HEK293 (cell line): ENCODE data around the gene CASKIN1.

ENCODE experiments used
- BCL11A ChIP-seq: fragments of 450-650 bp; formaldehyde crosslinking; IDR thresholded peaks from 2 replicates; pipeline ENCODE4 v1.5.1; 2016; ENCODE audit warnings: low read depth, missing biosample characterization, missing genetic modification characterization
- GFI1B ChIP-seq: fragments of 450-650 bp; formaldehyde crosslinking; IDR thresholded peaks from 2 replicates; pipeline ENCODE4 v1.5.1; 2016; ENCODE audit warnings: missing biosample characterization, missing genetic modification characterization
- GLI2 ChIP-seq: fragments of 450-650 bp; formaldehyde crosslinking; IDR thresholded peaks from 2 replicates; pipeline ENCODE4; 2017; ENCODE audit warnings: missing biosample characterization, missing genetic modification characterization, low read depth, borderline replicate concordance
- GLIS2 ChIP-seq: fragments of 450-650 bp; formaldehyde crosslinking; IDR thresholded peaks from 2 replicates; pipeline ENCODE4 v1.5.1; 2016; ENCODE audit warnings: missing biosample characterization, missing genetic modification characterization
- KLF1 ChIP-seq: fragments of 450-650 bp; formaldehyde crosslinking; IDR thresholded peaks from 2 replicates; pipeline ENCODE4 v1.5.1; 2016; ENCODE audit warnings: missing biosample characterization, missing genetic modification characterization
- KLF7 ChIP-seq: fragments of 450-650 bp; formaldehyde crosslinking; IDR thresholded peaks from 2 replicates; pipeline ENCODE4 v1.5.1; 2016; ENCODE audit warnings: missing biosample characterization, missing genetic modification characterization, borderline replicate concordance
- MEIS1 ChIP-seq: sonication (generic); formaldehyde crosslinking; IDR thresholded peaks from 2 replicates; pipeline ENCODE4 v1.8.1; 2022; ENCODE audit warnings: missing genetic modification reagents, mild to moderate bottlenecking, borderline replicate concordance
- SCRT1 ChIP-seq: fragments of 450-650 bp; formaldehyde crosslinking; IDR thresholded peaks from 2 replicates; pipeline ENCODE4 v1.5.1; 2016; ENCODE audit warnings: missing biosample characterization, missing genetic modification characterization, borderline replicate concordance
- SETDB1 ChIP-seq: IDR thresholded peaks from one replicate; pipeline ENCODE4 v1.6.1; 2017; ENCODE audit warnings: mild to moderate bottlenecking, low read length, moderate library complexity, mixed read lengths; ENCODE audit not compliant: insufficient read length
- SP2 ChIP-seq: fragments of 450-650 bp; formaldehyde crosslinking; IDR thresholded peaks from 2 replicates; pipeline ENCODE4 v1.5.1; 2016; ENCODE audit warnings: missing biosample characterization, missing genetic modification characterization
- SP3 ChIP-seq: fragments of 450-650 bp; formaldehyde crosslinking; IDR thresholded peaks from 2 replicates; pipeline ENCODE4 v1.5.1; 2016; ENCODE audit warnings: missing biosample characterization, missing genetic modification characterization
- TCF7L2 ChIP-seq: IDR thresholded peaks from 2 replicates; pipeline ENCODE4 v1.6.1; 2011; ENCODE audit warnings: low read depth, mild to moderate bottlenecking, inconsistent platforms, low read length, moderate library complexity, borderline replicate concordance
- ZBTB20 ChIP-seq: fragments of 450-650 bp; formaldehyde crosslinking; IDR thresholded peaks from 2 replicates; pipeline ENCODE4 v1.5.1; 2016; ENCODE audit warnings: missing biosample characterization, missing genetic modification characterization
- ZIC2 ChIP-seq: fragments of 450-650 bp; formaldehyde crosslinking; IDR thresholded peaks from 2 replicates; pipeline ENCODE4 v1.5.1; 2016; ENCODE audit warnings: missing biosample characterization, missing genetic modification characterization
- ZNF10 ChIP-seq: fragments of 450-650 bp; formaldehyde crosslinking; IDR thresholded peaks from 2 replicates; pipeline ENCODE4 v1.5.1; 2017; ENCODE audit warnings: missing biosample characterization, missing genetic modification characterization
- ZNF114 ChIP-seq: fragments of 450-650 bp; formaldehyde crosslinking; IDR thresholded peaks from 2 replicates; pipeline ENCODE4 v1.5.0; 2017; ENCODE audit warnings: missing biosample characterization, missing genetic modification characterization
- ZNF140 ChIP-seq: fragments of 450-650 bp; formaldehyde crosslinking; IDR thresholded peaks from 2 replicates; pipeline ENCODE4 v1.5.1; 2016; ENCODE audit warnings: missing biosample characterization, missing genetic modification characterization
- ZNF146 ChIP-seq: fragments of 450-650 bp; formaldehyde crosslinking; IDR thresholded peaks from 2 replicates; pipeline ENCODE4 v1.5.1; 2016; ENCODE audit warnings: missing biosample characterization, missing genetic modification characterization
- ZNF175 ChIP-seq: fragments of 450-650 bp; formaldehyde crosslinking; IDR thresholded peaks from 2 replicates; pipeline ENCODE4 v1.5.1; 2016; ENCODE audit warnings: missing biosample characterization, missing genetic modification characterization
- ZNF23 ChIP-seq: fragments of 450-650 bp; formaldehyde crosslinking; IDR thresholded peaks from 2 replicates; pipeline ENCODE4 v1.5.1; 2016; ENCODE audit warnings: missing biosample characterization, missing genetic modification characterization, borderline replicate concordance
- ZNF366 ChIP-seq: fragments of 450-650 bp; formaldehyde crosslinking; conservative IDR thresholded peaks from 2 replicates; pipeline ENCODE4 v1.5.1; 2016; ENCODE audit warnings: missing biosample characterization, missing genetic modification characterization
- ZNF423 ChIP-seq: fragments of 450-650 bp; formaldehyde crosslinking; IDR thresholded peaks from 2 replicates; pipeline ENCODE4 v1.5.1; 2016; ENCODE audit warnings: missing biosample characterization, missing genetic modification characterization
- ZNF548 ChIP-seq: fragments of 450-650 bp; formaldehyde crosslinking; IDR thresholded peaks from 2 replicates; pipeline ENCODE4 v1.5.1; 2016; ENCODE audit warnings: missing biosample characterization, missing genetic modification characterization
- ZNF549 ChIP-seq: fragments of 450-650 bp; IDR thresholded peaks from 2 replicates; pipeline ENCODE4 v1.5.1; 2018; ENCODE audit warnings: missing biosample characterization, missing genetic modification characterization, mild to moderate bottlenecking, inconsistent platforms, moderate library complexity
- ZNF561 ChIP-seq: fragments of 450-650 bp; IDR thresholded peaks from 2 replicates; pipeline ENCODE4 v1.5.1; 2018; ENCODE audit warnings: missing biosample characterization, missing genetic modification characterization, borderline replicate concordance
- ZNF624 ChIP-seq: fragments of 450-650 bp; formaldehyde crosslinking; IDR thresholded peaks from 2 replicates; pipeline ENCODE4 v1.5.1; 2017; ENCODE audit warnings: missing biosample characterization, missing genetic modification characterization
- ZNF654 ChIP-seq: fragments of 450-650 bp; formaldehyde crosslinking; IDR thresholded peaks from 2 replicates; pipeline ENCODE4 v1.5.1; 2016; ENCODE audit warnings: low read depth, missing biosample characterization, missing genetic modification characterization
- ZNF670 ChIP-seq: fragments of 450-650 bp; formaldehyde crosslinking; IDR thresholded peaks from 2 replicates; pipeline ENCODE4 v1.5.1; 2016; ENCODE audit warnings: missing biosample characterization, missing genetic modification characterization, low read depth
- ZNF792 ChIP-seq: fragments of 450-650 bp; formaldehyde crosslinking; IDR thresholded peaks from 2 replicates; pipeline ENCODE4 v1.5.1; 2016; ENCODE audit warnings: missing biosample characterization, missing genetic modification characterization
- ZNF837 ChIP-seq: fragments of 450-650 bp; formaldehyde crosslinking; IDR thresholded peaks from 2 replicates; pipeline ENCODE4 v1.5.1; 2016; ENCODE audit warnings: missing biosample characterization, missing genetic modification characterization
- ZNF843 ChIP-seq: fragments of 450-650 bp; formaldehyde crosslinking; IDR thresholded peaks from 2 replicates; pipeline ENCODE4 v1.5.1; 2016; ENCODE audit warnings: missing biosample characterization, missing genetic modification characterization
- ZSCAN23 ChIP-seq: fragments of 450-650 bp; formaldehyde crosslinking; IDR thresholded peaks from 2 replicates; pipeline ENCODE4 v1.5.1; 2016; ENCODE audit warnings: missing biosample characterization, missing genetic modification characterization
- TF ChIP-seq, protein P1 (sequence below): fragments of 450-650 bp; formaldehyde crosslinking; IDR thresholded peaks from 2 replicates; pipeline ENCODE4 v1.5.1; 2016; ENCODE audit warnings: missing biosample characterization, missing genetic modification characterization
- TF ChIP-seq, protein P2 (sequence below): fragments of 450-650 bp; formaldehyde crosslinking; IDR thresholded peaks from 2 replicates; pipeline ENCODE4 v1.5.1; 2016; ENCODE audit warnings: missing biosample characterization, missing genetic modification characterization
- TF ChIP-seq, protein P3 (sequence below): fragments of 450-650 bp; formaldehyde crosslinking; IDR thresholded peaks from 2 replicates; pipeline ENCODE4 v1.5.1; 2016; ENCODE audit warnings: missing biosample characterization, missing genetic modification characterization, low read depth
- TF ChIP-seq, protein P4 (sequence below): fragments of 450-650 bp; formaldehyde crosslinking; IDR thresholded peaks from 2 replicates; pipeline ENCODE4 v1.5.1; 2016; ENCODE audit warnings: missing biosample characterization, missing genetic modification characterization

CASKIN1 gene

DNA sequence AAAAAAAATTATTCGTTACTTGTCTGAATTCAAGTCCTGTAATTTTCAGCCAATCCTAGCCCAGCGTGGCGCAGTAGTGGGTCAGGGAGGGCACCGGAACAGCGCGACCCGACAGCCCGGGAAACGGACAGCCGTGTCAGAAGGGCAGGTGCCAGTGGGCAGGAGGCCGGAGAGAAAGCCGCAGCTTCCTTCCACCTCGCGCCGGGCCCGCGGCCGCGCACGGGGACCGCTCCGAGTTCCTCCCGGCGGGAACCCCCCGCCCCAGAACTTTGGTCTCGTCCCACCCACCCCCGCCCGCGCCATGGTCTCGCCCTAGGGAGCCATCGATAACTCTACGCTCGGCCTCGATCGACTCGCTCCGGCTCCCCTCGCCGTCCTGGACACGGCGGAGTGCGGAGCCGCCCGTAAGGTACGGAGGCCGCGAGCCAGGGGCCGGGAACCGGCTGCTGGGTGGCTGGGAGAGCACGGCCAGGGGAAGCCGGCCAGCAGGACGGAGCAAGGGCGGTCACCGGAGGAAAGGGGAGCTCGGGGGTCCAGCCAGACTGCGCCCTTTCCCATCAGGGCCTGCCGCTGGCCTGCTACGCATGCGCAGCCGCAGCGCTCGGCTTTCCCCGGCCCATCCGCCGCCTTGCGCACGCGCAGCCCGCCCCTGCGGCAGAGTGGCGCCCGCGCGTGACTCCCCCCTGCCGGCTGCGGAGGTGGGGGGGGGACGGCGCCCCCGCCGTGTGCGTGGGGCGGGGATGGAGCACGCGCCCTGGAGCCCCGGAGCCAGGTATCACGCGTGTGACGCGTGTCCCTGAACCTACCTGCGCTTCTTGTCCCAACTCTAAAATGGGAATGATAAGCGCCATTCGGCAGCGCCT, 8.9 kb upstream of the CASKIN1 start, which contains the start of gene MLST8 (continued):
- no peak for TF ChIP-seq ZNF23
- TF ChIP-seq, protein P1, sequence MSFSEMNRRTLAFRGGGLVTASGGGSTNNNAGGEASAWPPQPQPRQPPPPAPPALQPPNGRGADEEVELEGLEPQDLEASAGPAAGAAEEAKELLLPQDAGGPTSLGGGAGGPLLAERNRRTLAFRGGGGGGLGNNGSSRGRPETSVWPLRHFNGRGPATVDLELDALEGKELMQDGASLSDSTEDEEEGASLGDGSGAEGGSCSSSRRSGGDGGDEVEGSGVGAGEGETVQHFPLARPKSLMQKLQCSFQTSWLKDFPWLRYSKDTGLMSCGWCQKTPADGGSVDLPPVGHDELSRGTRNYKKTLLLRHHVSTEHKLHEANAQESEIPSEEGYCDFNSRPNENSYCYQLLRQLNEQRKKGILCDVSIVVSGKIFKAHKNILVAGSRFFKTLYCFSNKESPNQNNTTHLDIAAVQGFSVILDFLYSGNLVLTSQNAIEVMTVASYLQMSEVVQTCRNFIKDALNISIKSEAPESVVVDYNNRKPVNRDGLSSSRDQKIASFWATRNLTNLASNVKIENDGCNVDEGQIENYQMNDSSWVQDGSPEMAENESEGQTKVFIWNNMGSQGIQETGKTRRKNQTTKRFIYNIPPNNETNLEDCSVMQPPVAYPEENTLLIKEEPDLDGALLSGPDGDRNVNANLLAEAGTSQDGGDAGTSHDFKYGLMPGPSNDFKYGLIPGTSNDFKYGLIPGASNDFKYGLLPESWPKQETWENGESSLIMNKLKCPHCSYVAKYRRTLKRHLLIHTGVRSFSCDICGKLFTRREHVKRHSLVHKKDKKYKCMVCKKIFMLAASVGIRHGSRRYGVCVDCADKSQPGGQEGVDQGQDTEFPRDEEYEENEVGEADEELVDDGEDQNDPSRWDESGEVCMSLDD, result 0 out of 2 replicates have a peak, but pooled peaks have one; percentile 18
- no peak for TF ChIP-seq ZNF792 (tag by site-specific recombination)
- TF ChIP-seq SP2 (tag by site-specific recombination), result peak; percentile 36; the same call in 1 of the 2 replicates
- TF ChIP-seq ZNF366 (tag by site-specific recombination), result no peak
- TF ChIP-seq, protein P2, sequence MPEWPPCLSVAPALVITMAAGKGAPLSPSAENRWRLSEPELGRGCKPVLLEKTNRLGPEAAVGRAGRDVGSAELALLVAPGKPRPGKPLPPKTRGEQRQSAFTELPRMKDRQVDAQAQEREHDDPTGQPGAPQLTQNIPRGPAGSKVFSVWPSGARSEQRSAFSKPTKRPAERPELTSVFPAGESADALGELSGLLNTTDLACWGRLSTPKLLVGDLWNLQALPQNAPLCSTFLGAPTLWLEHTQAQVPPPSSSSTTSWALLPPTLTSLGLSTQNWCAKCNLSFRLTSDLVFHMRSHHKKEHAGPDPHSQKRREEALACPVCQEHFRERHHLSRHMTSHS (tag by site-specific recombination), result no peak
- TF ChIP-seq BCL11A (tag by site-specific recombination), result no peak
- no peak for TF ChIP-seq ZNF624 (tag by site-specific recombination)
- TF ChIP-seq ZNF561 (tag by site-specific recombination), result peak; percentile 98
- TF ChIP-seq ZSCAN23, result 0 out of 2 replicates have a peak, but pooled peaks have one; percentile 50
- TF ChIP-seq SP3 (tag by site-specific recombination), result peak; percentile 33; the same call in 1 of the 2 replicates
- TF ChIP-seq MEIS1 (CRISPR knock-in tag), result no peak
- peak; percentile 42; the same call in 1 of the 2 replicates for TF ChIP-seq KLF1 (tag by site-specific recombination)
- TF ChIP-seq GLIS2 (tag by site-specific recombination), result peak; percentile 59; the same call in 1 of the 2 replicates
- TF ChIP-seq ZNF548 (tag by site-specific recombination), result no peak
- peak; percentile 80 for TF ChIP-seq KLF7 (tag by site-specific recombination)
- TF ChIP-seq ZNF10 (tag by site-specific recombination), result peak; percentile 31; the same call in 1 of the 2 replicates
- no peak for TF ChIP-seq SCRT1 (tag by site-specific recombination)
- no peak for TF ChIP-seq ZNF549
- no peak for TF ChIP-seq ZNF146
- TF ChIP-seq ZBTB20 (tag by site-specific recombination), result no peak
- no peak for TF ChIP-seq ZNF114 (tag by site-specific recombination)
- TF ChIP-seq, protein P3, sequence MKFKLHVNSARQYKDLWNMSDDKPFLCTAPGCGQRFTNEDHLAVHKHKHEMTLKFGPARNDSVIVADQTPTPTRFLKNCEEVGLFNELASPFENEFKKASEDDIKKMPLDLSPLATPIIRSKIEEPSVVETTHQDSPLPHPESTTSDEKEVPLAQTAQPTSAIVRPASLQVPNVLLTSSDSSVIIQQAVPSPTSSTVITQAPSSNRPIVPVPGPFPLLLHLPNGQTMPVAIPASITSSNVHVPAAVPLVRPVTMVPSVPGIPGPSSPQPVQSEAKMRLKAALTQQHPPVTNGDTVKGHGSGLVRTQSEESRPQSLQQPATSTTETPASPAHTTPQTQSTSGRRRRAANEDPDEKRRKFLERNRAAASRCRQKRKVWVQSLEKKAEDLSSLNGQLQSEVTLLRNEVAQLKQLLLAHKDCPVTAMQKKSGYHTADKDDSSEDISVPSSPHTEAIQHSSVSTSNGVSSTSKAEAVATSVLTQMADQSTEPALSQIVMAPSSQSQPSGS (tag by site-specific recombination), result no peak
- TF ChIP-seq ZNF843 (tag by site-specific recombination), result peak; percentile 14; the same call in 1 of the 2 replicates
- TF ChIP-seq ZNF423 (tag by site-specific recombination), result no peak
- TF ChIP-seq GFI1B (tag by site-specific recombination), result no peak
- TF ChIP-seq ZNF654, result no peak
- no peak for TF ChIP-seq GLI2 (tag by site-specific recombination)
- TF ChIP-seq, protein P4, sequence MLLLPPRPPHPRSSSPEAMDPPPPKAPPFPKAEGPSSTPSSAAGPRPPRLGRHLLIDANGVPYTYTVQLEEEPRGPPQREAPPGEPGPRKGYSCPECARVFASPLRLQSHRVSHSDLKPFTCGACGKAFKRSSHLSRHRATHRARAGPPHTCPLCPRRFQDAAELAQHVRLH (tag by site-specific recombination), result no peak
- TF ChIP-seq SETDB1, result no peak
- TF ChIP-seq ZNF670 (tag by site-specific recombination), result no peak
- TF ChIP-seq ZIC2, result peak; percentile 42; the same call in 1 of the 2 replicates
- TF ChIP-seq ZNF140 (tag by site-specific recombination), result no peak
- no peak for TF ChIP-seq TCF7L2
- TF ChIP-seq ZNF175 (tag by site-specific recombination), result no peak
- TF ChIP-seq ZNF837, result no peak
